Panc1 (cell line): Measurements from ENCODE around the gene NUDT22.

Source experiments
- POLR2AphosphoS5 ChIP-seq: IDR thresholded peaks from 2 replicates; pipeline ENCODE4 v1.6.1; 2012; ENCODE audit warnings: mild to moderate bottlenecking, low read depth, low read length, moderate library complexity
- TF ChIP-seq, protein P1 (sequence below): fragments of 450-650 bp; IDR thresholded peaks from 2 replicates; pipeline ENCODE4 v1.5.1; 2017; ENCODE audit warnings: mild to moderate bottlenecking

DNA sequence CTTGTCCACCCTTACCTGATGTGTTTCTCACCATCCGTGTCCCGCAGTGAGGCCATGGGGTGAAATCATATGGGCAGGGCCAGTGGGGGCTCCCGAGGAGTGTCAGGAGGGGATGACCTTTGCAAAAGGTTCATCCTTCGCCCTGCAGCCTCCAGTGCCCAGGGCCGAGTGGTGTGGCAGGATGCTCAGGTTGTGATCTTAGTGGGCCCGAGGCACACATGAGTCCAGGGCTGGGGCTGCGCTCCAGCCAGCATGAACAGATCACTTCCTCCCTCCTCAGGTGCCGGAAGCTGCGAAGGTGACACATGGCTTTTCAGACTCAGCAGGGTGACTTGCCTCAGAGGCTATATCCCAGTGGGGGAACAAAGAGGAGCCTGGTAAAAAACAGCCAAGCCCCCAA, 12.0 kb downstream of the NUDT22 start:
- TF ChIP-seq, protein P1, sequence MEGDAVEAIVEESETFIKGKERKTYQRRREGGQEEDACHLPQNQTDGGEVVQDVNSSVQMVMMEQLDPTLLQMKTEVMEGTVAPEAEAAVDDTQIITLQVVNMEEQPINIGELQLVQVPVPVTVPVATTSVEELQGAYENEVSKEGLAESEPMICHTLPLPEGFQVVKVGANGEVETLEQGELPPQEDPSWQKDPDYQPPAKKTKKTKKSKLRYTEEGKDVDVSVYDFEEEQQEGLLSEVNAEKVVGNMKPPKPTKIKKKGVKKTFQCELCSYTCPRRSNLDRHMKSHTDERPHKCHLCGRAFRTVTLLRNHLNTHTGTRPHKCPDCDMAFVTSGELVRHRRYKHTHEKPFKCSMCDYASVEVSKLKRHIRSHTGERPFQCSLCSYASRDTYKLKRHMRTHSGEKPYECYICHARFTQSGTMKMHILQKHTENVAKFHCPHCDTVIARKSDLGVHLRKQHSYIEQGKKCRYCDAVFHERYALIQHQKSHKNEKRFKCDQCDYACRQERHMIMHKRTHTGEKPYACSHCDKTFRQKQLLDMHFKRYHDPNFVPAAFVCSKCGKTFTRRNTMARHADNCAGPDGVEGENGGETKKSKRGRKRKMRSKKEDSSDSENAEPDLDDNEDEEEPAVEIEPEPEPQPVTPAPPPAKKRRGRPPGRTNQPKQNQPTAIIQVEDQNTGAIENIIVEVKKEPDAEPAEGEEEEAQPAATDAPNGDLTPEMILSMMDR = no peak
- TF ChIP-seq POLR2AphosphoS5 = no peak
